H1 (cell line): ENCODE data around the gene SUCLG2.

Source experiments
- EZH2 ChIP-seq: fragments of 200-600 bp; sonication (generic); IDR thresholded peaks from 2 replicates; pipeline ENCODE4 v1.7.1; 2012; ENCODE audit warnings: low read depth, mild to moderate bottlenecking, moderate library complexity, low read length, inconsistent platforms; ENCODE audit not compliant: severe bottlenecking
- KDM1A ChIP-seq: fragments of 200-600, 300-600 bp; sonication (generic); IDR thresholded peaks from 2 replicates; pipeline ENCODE4 v1.7.1; 2016; ENCODE audit warnings: mild to moderate bottlenecking, low read length, borderline replicate concordance
- KDM5A ChIP-seq: fragments of 200-600 bp; IDR thresholded peaks from 2 replicates; pipeline ENCODE4 v1.7.1; 2012; ENCODE audit warnings: mild to moderate bottlenecking, low read length, inconsistent platforms, mixed read lengths
- POLR2A ChIP-seq, 2 experiments: IDR thresholded peaks; 1 replicate in 1 of 2; 2 replicates in 1 of 2; pipeline ENCODE4 v1.6.1; 2011; ENCODE audit warnings: low read depth in 2 of 2, low read length in 2 of 2, mild to moderate bottlenecking in 2 of 2; ENCODE audit errors: control extremely low read depth in 1 of 2
- POLR2AphosphoS5 ChIP-seq: IDR thresholded peaks from 2 replicates; pipeline ENCODE4 v1.6.1; 2011; ENCODE audit warnings: low read depth, low read length
- SIN3A ChIP-seq, 2 experiments: IDR thresholded peaks in 1 of 2; conservative IDR thresholded peaks in 1 of 2; 2 replicates each; pipeline ENCODE4 v1.6.1; 2011 to 2012; ENCODE audit warnings: low read length in 2 of 2, improper control_type of control experiment in 1 of 2, low read depth in 1 of 2, mild to moderate bottlenecking in 1 of 2
- TAF1 ChIP-seq: IDR thresholded peaks from 2 replicates; pipeline ENCODE4 v1.6.1; 2011; ENCODE audit warnings: mild to moderate bottlenecking, low read depth, low read length
- TF ChIP-seq, protein P1 (sequence below): IDR thresholded peaks from 2 replicates; pipeline ENCODE4 v1.6.1; 2012; ENCODE audit warnings: inconsistent platforms
- TF ChIP-seq, protein P2 (sequence below), 3 experiments: IDR thresholded peaks; 1 replicate in 2 of 3; 2 replicates in 1 of 3; pipeline versions ENCODE4 v1.5.1 to v1.6.1; 2011; ENCODE audit warnings: low read length in 3 of 3, mild to moderate bottlenecking in 3 of 3, inconsistent platforms in 2 of 3, low read depth in 1 of 3, moderate library complexity in 1 of 3; ENCODE audit not compliant: insufficient read depth in 1 of 3; ENCODE audit errors: control extremely low read depth in 1 of 3

DNA sequence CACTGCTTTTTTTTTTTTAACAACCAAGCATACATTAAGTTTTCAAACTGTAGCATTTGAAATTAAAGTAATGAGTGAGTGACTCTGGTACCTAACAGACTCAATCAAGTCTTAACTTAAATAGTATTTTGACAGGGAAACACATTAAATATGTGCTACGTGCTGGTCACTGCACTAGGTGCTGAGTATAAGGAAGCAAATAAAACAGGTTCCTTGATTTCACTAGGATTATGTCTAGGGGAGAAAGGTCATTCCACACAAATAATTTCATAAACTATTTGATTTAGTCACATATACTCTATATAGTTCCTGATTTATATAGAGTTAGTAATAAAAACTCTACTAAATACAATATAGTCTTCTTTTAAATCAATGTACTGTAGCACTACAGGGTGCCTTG is 89.4 kb downstream of the SUCLG2 start:
- TF ChIP-seq, protein P1, sequence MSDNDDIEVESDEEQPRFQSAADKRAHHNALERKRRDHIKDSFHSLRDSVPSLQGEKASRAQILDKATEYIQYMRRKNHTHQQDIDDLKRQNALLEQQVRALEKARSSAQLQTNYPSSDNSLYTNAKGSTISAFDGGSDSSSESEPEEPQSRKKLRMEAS: no peak
- TF ChIP-seq, protein P2, sequence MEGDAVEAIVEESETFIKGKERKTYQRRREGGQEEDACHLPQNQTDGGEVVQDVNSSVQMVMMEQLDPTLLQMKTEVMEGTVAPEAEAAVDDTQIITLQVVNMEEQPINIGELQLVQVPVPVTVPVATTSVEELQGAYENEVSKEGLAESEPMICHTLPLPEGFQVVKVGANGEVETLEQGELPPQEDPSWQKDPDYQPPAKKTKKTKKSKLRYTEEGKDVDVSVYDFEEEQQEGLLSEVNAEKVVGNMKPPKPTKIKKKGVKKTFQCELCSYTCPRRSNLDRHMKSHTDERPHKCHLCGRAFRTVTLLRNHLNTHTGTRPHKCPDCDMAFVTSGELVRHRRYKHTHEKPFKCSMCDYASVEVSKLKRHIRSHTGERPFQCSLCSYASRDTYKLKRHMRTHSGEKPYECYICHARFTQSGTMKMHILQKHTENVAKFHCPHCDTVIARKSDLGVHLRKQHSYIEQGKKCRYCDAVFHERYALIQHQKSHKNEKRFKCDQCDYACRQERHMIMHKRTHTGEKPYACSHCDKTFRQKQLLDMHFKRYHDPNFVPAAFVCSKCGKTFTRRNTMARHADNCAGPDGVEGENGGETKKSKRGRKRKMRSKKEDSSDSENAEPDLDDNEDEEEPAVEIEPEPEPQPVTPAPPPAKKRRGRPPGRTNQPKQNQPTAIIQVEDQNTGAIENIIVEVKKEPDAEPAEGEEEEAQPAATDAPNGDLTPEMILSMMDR (IDR thresholded peaks at IDR 0.05; ENCODE audit: control extremely low read depth in 1 of 3, insufficient read depth in 1 of 3, low read depth in 1 of 3, low read length in 3 of 3): no peak
- TF ChIP-seq POLR2A (IDR thresholded peaks at IDR 0.05; ENCODE audit: control extremely low read depth in 1 of 2, low read depth in 2 of 2, low read length in 2 of 2) (no peak), KDM1A (no peak), TAF1 (no peak), POLR2AphosphoS5 (no peak), EZH2 (no peak), SIN3A (conservative IDR thresholded peaks at IDR 0.05 in 1 of 2, IDR thresholded peaks at IDR 0.05 in 1 of 2; ENCODE audit: low read depth in 1 of 2, low read length in 2 of 2) (no peak), KDM5A (no peak)
